Type B pancreatic cell (in vitro differentiated cells): ENCODE results near the gene MRPL27. TPM values are rescaled to one million over a fixed set of nuclear protein-coding genes. Genes with fewer than 3 reads are reported as not detected.

ENCODE experiments used
- DNase-seq: peaks from one replicate; pipeline ENCODE4 v3.0.0; 2021; ENCODE audit warnings: mixed read lengths; ENCODE audit not compliant: unreplicated experiment; ENCODE audit errors: extremely low spot score
- H3K27ac Mint-ChIP-seq: 2 replicates; pipeline ENCODE4 v1.8.0; 2021; ENCODE audit warnings: mild to moderate bottlenecking, mixed read lengths
- H3K27me3 Mint-ChIP-seq: 2 replicates; pipeline ENCODE4 v1.8.0; 2021; ENCODE audit warnings: mixed read lengths
- H3K36me3 Mint-ChIP-seq: 2 replicates; pipeline ENCODE4 v1.8.0; 2021; ENCODE audit warnings: mixed read lengths
- H3K4me1 Mint-ChIP-seq: one replicate; pipeline ENCODE4 v1.8.0; 2021; ENCODE audit warnings: mixed read lengths; ENCODE audit not compliant: unreplicated experiment
- H3K4me3 Mint-ChIP-seq: 2 replicates; pipeline ENCODE4 v1.8.0; 2021; ENCODE audit warnings: mild to moderate bottlenecking, mixed read lengths
- H3K9me3 Mint-ChIP-seq: 2 replicates; pipeline ENCODE4 v1.8.0; 2021; ENCODE audit warnings: mixed read lengths
- total RNA-seq: library from RNA; stranded (reverse); gene quantifications from 2 replicates; pipeline ENCODE4 v1.2.1, GENCODE V29; 2021; ENCODE audit warnings: low replicate concordance
- TF ChIP-seq, protein P1 (sequence below): fragments of 200-600 bp; sonication (generic); conservative IDR thresholded peaks from 2 replicates; pipeline ENCODE4 v1.5.0; 2021; ENCODE audit warnings: antibody characterized with exemption, mild to moderate bottlenecking

The MRPL27 gene
- total RNA-seq, 1 donor from 2014 or later = 66.6 TPM

DNA sequence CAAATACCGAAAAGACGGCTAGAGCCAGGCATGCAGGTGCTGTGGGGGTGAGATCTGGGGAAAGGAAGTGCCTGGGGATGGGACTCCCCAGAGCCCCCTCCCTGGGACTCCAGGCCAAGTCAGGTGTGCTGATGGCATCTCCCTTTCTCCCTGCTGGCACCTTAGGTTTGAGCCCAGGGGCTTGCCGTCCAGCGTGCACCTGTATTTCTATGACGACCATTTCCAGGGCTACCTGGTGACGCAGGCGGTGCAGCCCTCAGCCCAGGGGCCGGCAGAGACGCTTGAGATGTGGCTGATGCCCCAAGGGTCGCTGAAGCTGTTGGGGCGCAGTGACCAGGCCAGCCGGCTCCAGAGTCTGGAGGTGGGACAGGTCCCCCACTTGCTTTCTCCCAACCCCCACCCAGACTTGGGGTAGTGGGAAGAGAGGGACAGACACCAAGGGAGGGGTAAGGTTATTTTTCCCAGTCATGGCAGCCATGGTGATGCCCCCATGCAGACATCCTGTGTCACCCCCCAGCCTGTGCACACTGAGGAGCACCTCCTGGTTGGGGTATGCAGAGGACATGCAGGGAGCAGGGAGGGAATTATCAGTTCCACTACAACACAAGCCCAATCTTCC lies 16.0 kb downstream of the MRPL27 start:
- peaks cover 7% of the 10 kb centered on the region for H3K36me3 Mint-ChIP-seq
- DNase-seq = no peak
- H3K27me3 Mint-ChIP-seq = no peaks in the 10 kb centered on the region
- TF ChIP-seq, protein P1, sequence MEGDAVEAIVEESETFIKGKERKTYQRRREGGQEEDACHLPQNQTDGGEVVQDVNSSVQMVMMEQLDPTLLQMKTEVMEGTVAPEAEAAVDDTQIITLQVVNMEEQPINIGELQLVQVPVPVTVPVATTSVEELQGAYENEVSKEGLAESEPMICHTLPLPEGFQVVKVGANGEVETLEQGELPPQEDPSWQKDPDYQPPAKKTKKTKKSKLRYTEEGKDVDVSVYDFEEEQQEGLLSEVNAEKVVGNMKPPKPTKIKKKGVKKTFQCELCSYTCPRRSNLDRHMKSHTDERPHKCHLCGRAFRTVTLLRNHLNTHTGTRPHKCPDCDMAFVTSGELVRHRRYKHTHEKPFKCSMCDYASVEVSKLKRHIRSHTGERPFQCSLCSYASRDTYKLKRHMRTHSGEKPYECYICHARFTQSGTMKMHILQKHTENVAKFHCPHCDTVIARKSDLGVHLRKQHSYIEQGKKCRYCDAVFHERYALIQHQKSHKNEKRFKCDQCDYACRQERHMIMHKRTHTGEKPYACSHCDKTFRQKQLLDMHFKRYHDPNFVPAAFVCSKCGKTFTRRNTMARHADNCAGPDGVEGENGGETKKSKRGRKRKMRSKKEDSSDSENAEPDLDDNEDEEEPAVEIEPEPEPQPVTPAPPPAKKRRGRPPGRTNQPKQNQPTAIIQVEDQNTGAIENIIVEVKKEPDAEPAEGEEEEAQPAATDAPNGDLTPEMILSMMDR = no peak
- no peak overlapping the region for H3K27ac Mint-ChIP-seq
- peaks cover 3% of the 10 kb centered on the region for H3K4me1 Mint-ChIP-seq
- H3K9me3 Mint-ChIP-seq = no peaks in the 10 kb centered on the region
- no peak overlapping the region for H3K4me3 Mint-ChIP-seq

DNA sequence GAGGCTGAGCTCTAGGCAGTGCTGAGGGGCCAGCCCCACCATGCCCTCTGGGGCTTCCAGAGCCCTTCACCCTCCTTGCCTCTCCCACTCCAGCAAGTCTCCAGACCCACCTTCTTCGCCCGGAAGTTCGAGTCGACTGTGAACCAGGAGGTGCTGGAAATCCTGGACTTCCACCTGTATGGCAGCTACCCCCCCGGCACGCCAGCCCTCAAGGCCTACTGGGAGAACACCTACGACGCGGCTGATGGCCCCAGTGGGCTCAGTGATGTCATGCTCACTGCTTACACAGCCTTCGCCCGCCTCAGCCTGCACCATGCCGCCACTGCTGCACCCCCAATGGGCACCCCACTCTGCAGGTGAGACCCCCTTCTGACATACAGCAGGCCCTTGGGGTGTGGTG lies 16.6 kb downstream of the MRPL27 start:
- DNase-seq = no peak
- Mint-ChIP-seq H3K4me3 (no peak overlapping the region), H3K4me1 (no peaks in the 10 kb centered on the region), H3K27me3 (no peaks in the 10 kb centered on the region), H3K9me3 (no peaks in the 10 kb centered on the region), H3K27ac (no peak overlapping the region), H3K36me3 (peaks cover 12% of the 10 kb centered on the region)
- TF ChIP-seq, protein P1 = no peak

DNA sequence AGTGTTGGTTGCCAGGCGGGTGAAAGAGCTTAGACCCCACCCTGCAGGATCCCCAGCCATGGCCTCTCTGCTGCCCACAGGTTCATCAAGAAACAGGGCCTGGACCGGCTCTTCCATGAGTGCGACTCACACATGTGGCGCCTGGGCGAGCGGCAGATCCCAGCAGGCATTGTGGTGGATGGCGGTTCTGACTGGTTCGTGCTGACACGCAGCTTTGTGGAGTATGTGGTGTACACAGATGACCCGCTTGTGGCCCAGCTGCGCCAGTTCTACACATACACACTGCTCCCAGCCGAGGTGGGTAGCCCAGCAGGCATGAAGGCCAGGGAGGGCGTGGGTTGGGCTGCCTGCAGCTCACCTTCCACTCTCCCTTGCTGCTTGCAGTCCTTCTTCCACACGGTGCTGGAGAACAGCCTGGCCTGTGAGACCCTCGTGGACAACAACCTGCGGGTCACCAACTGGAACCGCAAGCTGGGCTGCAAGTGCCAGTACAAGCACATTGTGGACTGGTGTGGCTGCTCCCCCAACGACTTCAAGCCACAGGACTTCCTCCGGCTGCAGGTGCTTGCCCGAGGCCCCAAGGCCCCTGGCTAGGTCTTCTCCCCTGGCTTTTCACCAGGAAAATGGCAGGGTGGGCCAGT lies 17.2 kb downstream of the MRPL27 start:
- Mint-ChIP-seq H3K27me3 (no peaks in the 10 kb centered on the region), H3K4me3 (no peak overlapping the region), H3K9me3 (no peaks in the 10 kb centered on the region), H3K27ac (no peak overlapping the region), H3K36me3 (peaks cover 12% of the 10 kb centered on the region), H3K4me1 (peaks cover 3% of the 10 kb centered on the region)
- TF ChIP-seq, protein P1 = no peak
- DNase-seq = no peak

DNA sequence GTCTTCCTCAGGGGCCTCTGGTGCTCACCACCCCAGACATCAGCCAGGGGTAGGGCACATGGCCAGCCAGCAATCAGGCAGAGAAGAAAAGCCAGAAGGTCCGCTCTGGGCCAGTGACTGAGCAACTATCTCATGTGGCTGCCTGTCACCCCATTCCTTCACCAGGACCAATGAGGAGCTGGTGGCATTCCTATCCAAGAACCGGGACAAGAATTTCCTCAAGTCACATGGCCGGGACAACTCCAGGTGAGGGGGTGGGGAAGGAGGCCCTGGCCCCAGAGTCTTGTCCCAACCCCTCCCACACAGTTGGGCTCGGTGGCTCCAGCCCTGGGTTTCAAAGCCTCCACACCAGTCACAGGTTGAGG lies 17.7 kb downstream of the MRPL27 start:
- Mint-ChIP-seq H3K27me3 (no peaks in the 10 kb centered on the region), H3K27ac (no peak overlapping the region), H3K9me3 (no peaks in the 10 kb centered on the region), H3K4me3 (no peak overlapping the region), H3K36me3 (peaks cover 12% of the 10 kb centered on the region), H3K4me1 (peaks cover 5% of the 10 kb centered on the region)
- TF ChIP-seq, protein P1 = no peak
- no peak for DNase-seq

DNA sequence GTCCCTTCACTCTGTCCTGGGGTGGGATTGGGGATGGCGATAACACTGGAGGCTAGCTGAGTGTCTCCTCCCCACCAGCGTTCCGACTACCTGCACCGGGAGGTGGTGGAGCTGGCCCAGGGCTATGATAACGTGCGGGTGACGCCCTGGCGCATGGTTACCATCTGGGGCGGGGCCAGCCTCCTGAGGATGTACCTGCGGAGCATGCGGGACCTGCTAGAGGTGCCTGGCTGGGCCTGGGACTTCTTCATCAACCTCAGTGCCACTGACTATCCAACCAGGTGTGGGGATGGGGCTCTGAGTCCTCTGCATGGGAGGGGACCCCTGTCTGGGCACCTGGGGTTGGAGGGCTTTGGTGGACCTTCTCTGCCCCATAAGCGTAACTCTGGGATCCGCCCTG lies 18.2 kb downstream of the MRPL27 start:
- no peak overlapping the region for H3K4me3 Mint-ChIP-seq
- TF ChIP-seq, protein P1 = no peak
- no peak for DNase-seq
- H3K27me3 Mint-ChIP-seq = no peaks in the 10 kb centered on the region
- H3K27ac Mint-ChIP-seq = no peak overlapping the region
- peaks cover 12% of the 10 kb centered on the region for H3K36me3 Mint-ChIP-seq
- peaks cover 5% of the 10 kb centered on the region for H3K4me1 Mint-ChIP-seq
- no peaks in the 10 kb centered on the region for H3K9me3 Mint-ChIP-seq
